Tibial nerve (tissue), 4 donors: ENCODE measurements around the gene SECTM1.

ENCODE experiments used
- EP300 ChIP-seq, 2 donors: sonication (generic); formaldehyde crosslinking; IDR thresholded peaks; one replicate each; pipeline ENCODE4 v1.6.1; 2017; ENCODE audit warnings: antibody characterized with exemption in 2 of 2, mild to moderate bottlenecking in 1 of 2
- POLR2A ChIP-seq, 2 donors: fragments of 450-650 bp; IDR thresholded peaks; one replicate each; pipeline ENCODE4 v1.6.1; 2017; ENCODE audit warnings: antibody characterized with exemption in 2 of 2, mild to moderate bottlenecking in 2 of 2, moderate library complexity in 2 of 2
- TF ChIP-seq, protein P1 (sequence below), 5 experiments: fragments of 200-600 bp in 3 of 5; fragments of 450-650 bp in 2 of 5; sonication (generic) in 3 of 5; IDR thresholded peaks; one replicate each; pipeline ENCODE4 v1.5.1; 2016 to 2019; ENCODE audit warnings: antibody characterized with exemption in 5 of 5, mild to moderate bottlenecking in 3 of 5, moderate library complexity in 2 of 5

- TF ChIP-seq, protein P1, sequence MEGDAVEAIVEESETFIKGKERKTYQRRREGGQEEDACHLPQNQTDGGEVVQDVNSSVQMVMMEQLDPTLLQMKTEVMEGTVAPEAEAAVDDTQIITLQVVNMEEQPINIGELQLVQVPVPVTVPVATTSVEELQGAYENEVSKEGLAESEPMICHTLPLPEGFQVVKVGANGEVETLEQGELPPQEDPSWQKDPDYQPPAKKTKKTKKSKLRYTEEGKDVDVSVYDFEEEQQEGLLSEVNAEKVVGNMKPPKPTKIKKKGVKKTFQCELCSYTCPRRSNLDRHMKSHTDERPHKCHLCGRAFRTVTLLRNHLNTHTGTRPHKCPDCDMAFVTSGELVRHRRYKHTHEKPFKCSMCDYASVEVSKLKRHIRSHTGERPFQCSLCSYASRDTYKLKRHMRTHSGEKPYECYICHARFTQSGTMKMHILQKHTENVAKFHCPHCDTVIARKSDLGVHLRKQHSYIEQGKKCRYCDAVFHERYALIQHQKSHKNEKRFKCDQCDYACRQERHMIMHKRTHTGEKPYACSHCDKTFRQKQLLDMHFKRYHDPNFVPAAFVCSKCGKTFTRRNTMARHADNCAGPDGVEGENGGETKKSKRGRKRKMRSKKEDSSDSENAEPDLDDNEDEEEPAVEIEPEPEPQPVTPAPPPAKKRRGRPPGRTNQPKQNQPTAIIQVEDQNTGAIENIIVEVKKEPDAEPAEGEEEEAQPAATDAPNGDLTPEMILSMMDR (IDR thresholded peaks at IDR 0.05) = no peak
- no peak for TF ChIP-seq POLR2A (IDR thresholded peaks at IDR 0.05)
- TF ChIP-seq EP300 (IDR thresholded peaks at IDR 0.05) = no peak
Measured at GRCh38 chr17:82272495-82273326, 60.9 kb downstream of the SECTM1 start.
